Measurements from ENCODE around the gene PSMA5. TPM values are rescaled to one million over a fixed set of nuclear protein-coding genes. Genes with fewer than 3 reads are reported as not detected.

The PSMA5 gene
- total RNA-seq, 1 donor from 2014 or later, result 241 TPM

- DNase-seq (ENCODE audit: low spot score), result no peak
- no peak overlapping the region for H3K27ac Mint-ChIP-seq
- intact Hi-C loops (cut with micrococcal nuclease), result no loop called here
- H3K36me3 Mint-ChIP-seq (ENCODE audit: low read depth), result no peaks in the 10 kb centered on the region
- peaks cover 34% of the 10 kb centered on the region for H3K4me1 Mint-ChIP-seq (ENCODE audit: low read depth)
- no peaks in the 10 kb centered on the region for H3K9me3 Mint-ChIP-seq
- no peak overlapping the region for H3K4me3 Mint-ChIP-seq
- H3K27me3 Mint-ChIP-seq (ENCODE audit: insufficient read depth), result peaks cover 22% of the 10 kb centered on the region
Observed at GRCh38 chr1:109367626-109368025, 58.6 kb downstream of the PSMA5 start.

DNA sequence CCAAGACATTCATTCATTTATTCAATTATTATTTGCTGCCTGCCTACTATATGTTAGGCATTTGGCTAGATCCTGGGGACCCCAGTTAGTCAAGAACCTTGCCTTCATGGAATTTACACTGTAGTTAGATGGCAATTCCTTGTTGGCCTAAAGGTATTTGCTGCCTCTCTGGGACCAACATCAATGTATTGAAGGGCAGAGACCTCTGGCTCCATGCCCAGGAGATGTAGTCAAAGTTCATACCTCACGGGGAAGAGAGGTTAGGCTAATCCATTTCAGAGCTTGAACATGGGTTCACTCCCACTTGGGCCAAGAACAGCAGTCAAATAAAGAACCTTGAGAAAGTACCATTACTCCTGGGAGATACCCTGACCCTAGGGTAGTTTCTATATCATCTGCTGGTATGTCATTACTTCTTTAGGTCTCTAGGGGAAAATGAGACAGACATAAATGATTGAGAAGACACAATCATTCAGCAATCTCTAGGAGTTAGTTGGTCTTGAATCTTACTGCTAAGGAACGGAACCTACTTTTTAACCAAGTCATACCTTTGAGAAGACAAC lies 60.5 kb downstream of the PSMA5 start:
- Mint-ChIP-seq H3K9me3 (no peaks in the 10 kb centered on the region), H3K27ac (no peak overlapping the region), H3K36me3 (ENCODE audit: low read depth) (no peaks in the 10 kb centered on the region), H3K27me3 (ENCODE audit: insufficient read depth) (peaks cover 30% of the 10 kb centered on the region), H3K4me1 (ENCODE audit: low read depth) (peaks cover 17% of the 10 kb centered on the region), H3K4me3 (no peak overlapping the region)
- DNase-seq (ENCODE audit: low spot score), result no peak
- intact Hi-C loops (cut with micrococcal nuclease), result no loop called here

- Mint-ChIP-seq H3K27ac (no peak overlapping the region), H3K4me3 (no peak overlapping the region), H3K36me3 (ENCODE audit: low read depth) (no peaks in the 10 kb centered on the region), H3K4me1 (ENCODE audit: low read depth) (no peaks in the 10 kb centered on the region), H3K27me3 (ENCODE audit: insufficient read depth) (peaks cover 33% of the 10 kb centered on the region), H3K9me3 (no peaks in the 10 kb centered on the region)
- intact Hi-C loops (cut with micrococcal nuclease), result loop anchor here (5.0 kb wide), 1 partner anchor 39 kb away; no protein-coding TSS in a partner anchor
- DNase-seq (ENCODE audit: low spot score), result no peak
Observed at GRCh38 chr1:109361649-109362048, 64.6 kb downstream of the PSMA5 start.

DNA sequence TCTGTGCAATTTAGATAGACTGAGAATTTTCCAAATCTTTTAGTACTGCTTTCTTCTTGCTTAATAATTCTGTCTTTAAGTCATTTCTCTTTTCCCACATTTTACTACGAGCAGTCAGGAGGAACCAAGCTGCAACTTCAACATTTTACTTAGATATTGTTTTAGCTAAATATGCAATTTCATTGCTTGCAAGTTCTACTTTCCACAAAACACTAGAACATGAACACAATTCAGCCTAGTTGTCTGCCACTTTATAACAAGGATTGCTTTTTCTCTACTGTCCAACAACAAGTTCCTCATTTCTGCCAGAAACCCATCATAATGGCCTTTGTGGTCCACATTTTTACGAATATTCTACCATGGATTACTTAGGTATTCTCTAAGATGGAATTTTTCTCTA lies 65.2 kb downstream of the PSMA5 start:
- H3K36me3 Mint-ChIP-seq (ENCODE audit: low read depth), result no peaks in the 10 kb centered on the region
- H3K4me3 Mint-ChIP-seq, result no peak overlapping the region
- H3K4me1 Mint-ChIP-seq (ENCODE audit: low read depth), result no peaks in the 10 kb centered on the region
- peaks cover 33% of the 10 kb centered on the region for H3K27me3 Mint-ChIP-seq (ENCODE audit: insufficient read depth)
- intact Hi-C loops (cut with micrococcal nuclease), result loop anchor here (5.0 kb wide), 1 partner anchor 39 kb away; no protein-coding TSS in a partner anchor
- H3K9me3 Mint-ChIP-seq, result no peaks in the 10 kb centered on the region
- DNase-seq (ENCODE audit: low spot score), result no peak
- no peak overlapping the region for H3K27ac Mint-ChIP-seq

DNA sequence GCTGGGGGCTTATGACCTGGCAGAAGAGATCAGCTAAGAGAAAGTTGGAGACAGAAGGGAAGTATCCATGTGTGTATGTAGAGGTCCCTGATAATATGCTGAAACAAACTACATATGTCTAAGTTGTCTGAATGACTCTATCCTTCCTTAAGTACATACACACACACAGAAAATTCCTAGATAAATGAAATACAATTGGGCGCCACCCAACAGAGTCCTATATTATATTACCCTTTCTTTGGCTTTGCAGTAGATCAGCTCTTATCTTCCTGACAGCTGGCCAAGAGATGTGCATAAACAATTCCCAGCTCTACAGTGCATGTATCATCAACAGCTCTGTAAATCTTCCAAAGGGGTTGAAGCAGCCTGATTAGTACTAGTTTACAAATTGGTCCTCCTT lies 68.6 kb downstream of the PSMA5 start:
- intact Hi-C loops (cut with micrococcal nuclease), result no loop called here
- no peak for DNase-seq (ENCODE audit: low spot score)
- Mint-ChIP-seq H3K36me3 (ENCODE audit: low read depth) (no peaks in the 10 kb centered on the region), H3K9me3 (no peaks in the 10 kb centered on the region), H3K4me1 (ENCODE audit: low read depth) (peaks cover 11% of the 10 kb centered on the region), H3K27ac (no peak overlapping the region), H3K27me3 (ENCODE audit: insufficient read depth) (peaks cover 32% of the 10 kb centered on the region), H3K4me3 (no peak overlapping the region)

DNA sequence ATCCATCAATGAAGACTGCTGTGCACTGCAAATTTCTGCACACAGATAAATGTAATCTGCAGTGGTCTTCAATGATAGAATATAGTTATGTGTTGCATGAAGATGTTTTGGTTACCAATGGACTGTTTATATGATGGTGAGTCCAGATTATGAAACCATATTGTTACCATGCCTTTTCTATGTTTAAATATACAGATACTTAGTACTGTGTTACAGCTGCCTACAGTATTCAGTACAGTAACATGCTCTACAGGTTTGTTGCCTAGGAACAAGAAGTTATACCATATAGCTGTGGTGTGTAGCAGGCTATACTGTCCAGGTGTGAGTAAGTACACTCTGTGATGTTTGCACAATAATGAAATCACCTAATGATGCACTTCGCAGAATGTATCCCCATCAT lies 69.3 kb downstream of the PSMA5 start:
- Mint-ChIP-seq H3K36me3 (ENCODE audit: low read depth) (no peaks in the 10 kb centered on the region), H3K27me3 (ENCODE audit: insufficient read depth) (peaks cover 29% of the 10 kb centered on the region), H3K27ac (no peak overlapping the region), H3K9me3 (no peaks in the 10 kb centered on the region), H3K4me1 (ENCODE audit: low read depth) (peaks cover 11% of the 10 kb centered on the region), H3K4me3 (no peak overlapping the region)
- DNase-seq (ENCODE audit: low spot score), result no peak
- intact Hi-C loops (cut with micrococcal nuclease), result no loop called here

GRCh38 chr1:109356505-109356904 lies 69.7 kb downstream of the PSMA5 start:
- intact Hi-C loops (cut with micrococcal nuclease), result no loop called here
- DNase-seq (ENCODE audit: low spot score), result no peak
- no peak overlapping the region for H3K4me3 Mint-ChIP-seq
- H3K27me3 Mint-ChIP-seq (ENCODE audit: insufficient read depth), result peaks cover 31% of the 10 kb centered on the region
- H3K9me3 Mint-ChIP-seq, result no peaks in the 10 kb centered on the region
- no peak overlapping the region for H3K27ac Mint-ChIP-seq
- H3K4me1 Mint-ChIP-seq (ENCODE audit: low read depth), result peaks cover 11% of the 10 kb centered on the region
- H3K36me3 Mint-ChIP-seq (ENCODE audit: low read depth), result no peaks in the 10 kb centered on the region

DNA sequence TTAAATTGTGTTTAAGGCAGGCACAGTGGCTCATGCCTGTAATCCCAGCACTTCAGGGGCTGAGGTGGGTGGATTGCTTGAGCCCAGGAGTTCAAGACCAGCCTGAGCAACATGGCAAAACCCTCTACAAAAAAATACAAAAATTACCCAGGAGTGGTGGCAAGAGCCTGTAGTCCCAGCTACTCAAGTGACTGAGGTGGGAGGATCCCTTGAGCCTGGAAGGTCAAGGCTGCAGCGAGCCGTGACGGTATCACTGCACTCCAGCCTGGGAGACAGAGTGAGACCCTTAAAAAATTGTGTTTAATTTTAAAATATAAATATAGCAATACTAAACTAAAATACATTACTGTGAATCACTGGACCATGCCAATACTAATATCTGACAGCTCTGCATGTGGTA lies 71.3 kb downstream of the PSMA5 start:
- no peak for DNase-seq (ENCODE audit: low spot score)
- Mint-ChIP-seq H3K27ac (no peak overlapping the region), H3K27me3 (ENCODE audit: insufficient read depth) (peaks cover 24% of the 10 kb centered on the region), H3K4me1 (ENCODE audit: low read depth) (peaks cover 11% of the 10 kb centered on the region), H3K36me3 (ENCODE audit: low read depth) (no peaks in the 10 kb centered on the region), H3K4me3 (no peak overlapping the region), H3K9me3 (no peaks in the 10 kb centered on the region)
- intact Hi-C loops (cut with micrococcal nuclease), result no loop called here

DNA sequence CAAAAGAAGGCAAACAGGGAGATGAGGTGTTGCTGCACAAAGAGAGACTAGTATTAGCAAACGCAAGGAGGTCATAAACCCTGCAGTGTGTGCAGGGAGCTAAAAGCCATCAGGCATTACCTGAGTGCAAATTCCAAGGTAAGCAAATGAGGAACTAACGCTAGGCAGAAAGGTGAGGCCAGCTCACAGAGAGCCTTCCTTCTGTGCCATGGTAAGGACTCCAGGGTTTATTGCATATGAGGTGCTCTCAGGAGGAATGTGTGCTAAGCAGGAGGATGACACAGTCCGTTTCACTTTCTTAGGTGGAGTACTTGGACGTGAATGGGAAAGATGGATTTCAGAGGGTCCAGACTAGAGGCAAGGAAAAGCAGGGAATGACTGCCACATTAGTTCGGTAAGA lies 74.8 kb downstream of the PSMA5 start:
- Mint-ChIP-seq H3K27me3 (ENCODE audit: insufficient read depth) (peaks cover 18% of the 10 kb centered on the region), H3K4me3 (no peak overlapping the region), H3K9me3 (no peaks in the 10 kb centered on the region), H3K4me1 (ENCODE audit: low read depth) (peaks cover 18% of the 10 kb centered on the region), H3K36me3 (ENCODE audit: low read depth) (no peaks in the 10 kb centered on the region), H3K27ac (no peak overlapping the region)
- DNase-seq (ENCODE audit: low spot score), result no peak
- intact Hi-C loops (cut with micrococcal nuclease), result no loop called here

DNA sequence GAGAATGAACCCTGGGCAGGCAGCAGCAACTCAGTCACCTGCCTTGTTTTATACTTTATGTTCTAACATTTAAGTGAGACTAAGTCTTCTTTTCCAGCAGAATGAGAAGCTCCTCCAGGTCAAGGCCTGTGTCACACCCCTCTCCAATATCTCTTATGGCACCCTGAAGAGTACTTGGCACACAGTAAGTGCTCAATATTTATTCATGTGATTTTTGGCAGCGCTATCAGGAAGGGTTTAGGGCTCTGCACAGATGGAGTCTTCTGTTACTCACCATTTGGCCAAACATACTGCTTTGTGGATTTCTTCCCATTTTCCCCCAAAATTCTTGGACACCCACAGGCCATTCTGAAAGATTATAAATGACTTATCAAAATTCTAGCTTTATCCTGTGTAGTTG lies 75.6 kb downstream of the PSMA5 start:
- Mint-ChIP-seq H3K27me3 (ENCODE audit: insufficient read depth) (peaks cover 13% of the 10 kb centered on the region), H3K4me1 (ENCODE audit: low read depth) (peaks cover 18% of the 10 kb centered on the region), H3K9me3 (no peaks in the 10 kb centered on the region), H3K27ac (no peak overlapping the region), H3K36me3 (ENCODE audit: low read depth) (no peaks in the 10 kb centered on the region), H3K4me3 (no peak overlapping the region)
- no peak for DNase-seq (ENCODE audit: low spot score)
- intact Hi-C loops (cut with micrococcal nuclease), result no loop called here

- intact Hi-C loops (cut with micrococcal nuclease), result no loop called here
- Mint-ChIP-seq H3K36me3 (ENCODE audit: low read depth) (no peaks in the 10 kb centered on the region), H3K27me3 (ENCODE audit: insufficient read depth) (peaks cover 13% of the 10 kb centered on the region), H3K4me3 (no peak overlapping the region), H3K9me3 (no peaks in the 10 kb centered on the region), H3K4me1 (ENCODE audit: low read depth) (peaks cover 18% of the 10 kb centered on the region), H3K27ac (no peak overlapping the region)
- DNase-seq (ENCODE audit: low spot score), result no peak
Observed at GRCh38 chr1:109350182-109350581, 76.1 kb downstream of the PSMA5 start.

Other genes starting within 250 kb of the PSMA5 start
- 147 and 154 TPM in 2 replicates for gene SARS1, start 212.5 kb downstream of the PSMA5 start, total RNA-seq
- gene CELSR2, start 176.9 kb downstream of the PSMA5 start, total RNA-seq, result 4.1 and 4.9 TPM in 2 replicates
- 3.6 and 5.5 TPM in 2 replicates for gene PSRC1, start 143.3 kb downstream of the PSMA5 start, total RNA-seq
- gene MYBPHL, start 119.4 kb downstream of the PSMA5 start, total RNA-seq, result not detected in 2 replicates
- gene SORT1, start 28.5 kb downstream of the PSMA5 start, total RNA-seq, result 1.4 and 1.5 TPM in 2 replicates
- not detected in 2 replicates for gene SYPL2, start 40.1 kb upstream of the PSMA5 start, total RNA-seq
- gene ATXN7L2, start 57.5 kb upstream of the PSMA5 start, total RNA-seq, result 17.4 and 18.0 TPM in 2 replicates
- 12.6 and 13.4 TPM in 2 replicates for gene CYB561D1, start 67.6 kb upstream of the PSMA5 start, total RNA-seq
- 1.2 TPM in 2 replicates for gene AMIGO1, start 83.3 kb upstream of the PSMA5 start, total RNA-seq
- gene GPR61, start 113.4 kb upstream of the PSMA5 start, total RNA-seq, result not detected in 2 replicates
- 8.4 and 8.9 TPM in 2 replicates for gene GNAI3, start 122.2 kb upstream of the PSMA5 start, total RNA-seq
- gene GNAT2, start 193.2 kb upstream of the PSMA5 start, total RNA-seq, result 0.44 and 1.2 TPM in 2 replicates
- gene AMPD2, start 193.4 kb upstream of the PSMA5 start, total RNA-seq, result 92.4 and 100 TPM in 2 replicates
- gene GSTM4, start 229.7 kb upstream of the PSMA5 start, total RNA-seq, result 6.5 and 8.9 TPM in 2 replicates
- 19.0 and 19.2 TPM in 2 replicates for gene GSTM2, start 241.6 kb upstream of the PSMA5 start, total RNA-seq